ENCODE results near the gene SLC25A28.

The SLC25A28 gene

GRCh38 chr10:99619851-99620710 lies at the start of gene SLC25A28:
SLC25A28 (minus strand) TSS chr10:99620439; CDS start chr10:99620335, 104 bp downstream.
- DNase-seq, result peak; percentile 80 to 94 (median 90)

- no peak for DNase-seq
Observed at GRCh38 chr10:99667108-99667751, 47.0 kb upstream of the SLC25A28 start.

GRCh38 chr10:99665304-99665703 lies 45.1 kb upstream of the SLC25A28 start:
- no peak for DNase-seq

GRCh38 chr10:99661377-99661763 lies 41.1 kb upstream of the SLC25A28 start:
- no peak for DNase-seq

GRCh38 chr10:99660662-99661376 lies 40.6 kb upstream of the SLC25A28 start:
- DNase-seq, result no peak

GRCh38 chr10:99659868-99660366 lies 39.7 kb upstream of the SLC25A28 start:
- no peak for DNase-seq

GRCh38 chr10:99659031-99659867 lies 39.0 kb upstream of the SLC25A28 start, which contains the start of gene ENTPD7:
ENTPD7 (plus strand) TSS chr10:99659509; CDS start chr10:99659957, 448 bp downstream.
- peak; percentile 80 to 85 (median 81) for DNase-seq

- DNase-seq, result peak in 3 of 4 experiments; percentile 4 to 19 (median 16)
Observed at GRCh38 chr10:99658622-99659030, 38.4 kb upstream of the SLC25A28 start.

GRCh38 chr10:99656199-99657064 lies 36.2 kb upstream of the SLC25A28 start:
- DNase-seq, result no peak

GRCh38 chr10:99654390-99655175 lies 34.3 kb upstream of the SLC25A28 start:
- DNase-seq, result no peak

GRCh38 chr10:99652800-99653390 lies 32.7 kb upstream of the SLC25A28 start:
- DNase-seq, result no peak

GRCh38 chr10:99648717-99649116 lies 28.5 kb upstream of the SLC25A28 start:
- no peak for DNase-seq

GRCh38 chr10:99647601-99648151 lies 27.4 kb upstream of the SLC25A28 start:
- DNase-seq, result no peak

GRCh38 chr10:99633832-99634231 lies 13.6 kb upstream of the SLC25A28 start:
- DNase-seq, result no peak

GRCh38 chr10:99631496-99631895 lies 11.3 kb upstream of the SLC25A28 start:
- DNase-seq, result no peak

- DNase-seq, result no peak
Observed at GRCh38 chr10:99630991-99631390, 10.8 kb upstream of the SLC25A28 start.

- DNase-seq, result no peak
Observed at GRCh38 chr10:99630433-99630832, 10.2 kb upstream of the SLC25A28 start.

- no peak for DNase-seq
Observed at GRCh38 chr10:99629625-99629978, 9.4 kb upstream of the SLC25A28 start.

- DNase-seq, result no peak
Observed at GRCh38 chr10:99628923-99629624, 8.8 kb upstream of the SLC25A28 start.
